COLO668 (cell line): ENCODE data around the gene MTAP.

Source experiments
- DNase-seq: peaks from one replicate; lab custom pipeline; 2025; ENCODE audit not compliant: unreplicated experiment; lab: John Stamatoyannopoulos, UW

The MTAP gene

DNA sequence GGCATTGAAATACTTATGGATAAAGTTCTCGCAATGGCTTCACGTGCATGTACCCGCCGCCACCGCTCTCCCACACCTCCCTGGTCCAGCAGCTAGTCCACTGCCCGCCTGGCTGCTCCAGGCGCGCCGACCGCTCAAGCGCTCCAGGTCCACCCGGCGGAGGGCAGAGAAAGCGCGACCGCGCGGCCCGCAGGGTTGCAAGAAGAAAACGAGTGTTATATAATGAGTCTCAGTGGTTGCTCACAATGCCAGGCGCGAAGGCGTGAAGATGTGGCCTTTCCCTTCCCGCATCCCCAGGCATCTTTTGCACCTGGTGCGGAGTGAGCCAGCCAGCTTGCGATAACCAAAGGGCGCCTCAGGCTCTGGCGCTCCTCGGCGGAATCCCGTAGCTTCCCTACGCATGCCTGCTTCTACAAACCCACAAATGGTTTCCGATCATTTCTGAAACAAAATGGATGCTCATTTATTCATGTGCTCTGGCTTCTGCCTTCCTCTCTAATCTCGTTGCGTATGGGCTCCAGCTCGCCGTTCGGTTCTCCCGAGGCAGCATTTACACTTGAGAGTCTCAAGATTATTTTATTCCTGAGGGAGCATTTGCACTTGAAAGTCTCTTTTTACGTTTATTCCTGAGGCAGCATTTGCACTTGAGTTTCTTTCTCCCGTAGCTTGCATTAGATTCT is 166.0 kb downstream of the MTAP start:
- DNase-seq, result no peak

DNA sequence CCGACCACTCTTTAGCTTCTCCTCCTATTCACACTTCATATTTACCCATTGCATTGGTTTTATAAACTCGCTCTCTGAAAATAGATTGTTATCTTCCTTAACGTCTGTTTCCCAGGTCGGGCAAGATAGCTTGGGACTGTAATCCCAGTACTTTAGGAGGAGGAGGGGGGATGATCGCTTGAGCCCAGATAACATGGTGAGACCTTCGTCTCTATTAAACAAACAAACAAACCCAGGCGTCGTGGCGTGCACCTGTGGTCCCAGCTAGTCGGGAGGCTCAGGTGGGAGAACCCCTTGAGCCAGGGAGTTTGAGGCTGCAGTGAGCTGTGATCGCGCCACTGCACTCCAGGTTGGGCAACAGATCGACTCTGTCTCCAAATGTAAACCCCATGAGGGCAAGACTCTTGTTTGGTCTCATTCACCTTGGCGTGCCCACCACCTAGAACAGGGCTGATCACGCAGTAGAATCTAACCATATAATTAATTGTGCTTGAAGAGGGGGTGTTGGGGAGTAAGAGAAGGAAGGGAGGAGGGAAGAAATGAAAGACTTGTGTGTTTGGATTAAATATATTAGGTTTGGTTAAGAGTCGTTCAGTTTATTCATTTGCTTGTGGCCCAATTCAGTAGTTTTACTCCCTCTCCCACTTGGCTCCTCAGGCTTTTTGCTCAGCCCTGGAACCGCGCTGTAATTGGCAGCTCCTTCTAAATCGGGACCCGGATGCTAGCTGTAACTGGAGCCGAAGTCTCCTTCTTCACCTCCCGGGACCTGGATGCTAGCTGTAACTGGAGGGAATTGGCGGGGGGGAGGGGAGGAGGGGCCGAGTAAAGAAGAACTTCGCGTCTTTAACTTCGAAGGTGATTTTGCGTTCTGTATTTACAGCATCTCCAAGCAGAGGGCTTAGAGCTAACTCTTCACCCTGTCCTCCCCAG is 166.8 kb downstream of the MTAP start:
- no peak for DNase-seq

DNA sequence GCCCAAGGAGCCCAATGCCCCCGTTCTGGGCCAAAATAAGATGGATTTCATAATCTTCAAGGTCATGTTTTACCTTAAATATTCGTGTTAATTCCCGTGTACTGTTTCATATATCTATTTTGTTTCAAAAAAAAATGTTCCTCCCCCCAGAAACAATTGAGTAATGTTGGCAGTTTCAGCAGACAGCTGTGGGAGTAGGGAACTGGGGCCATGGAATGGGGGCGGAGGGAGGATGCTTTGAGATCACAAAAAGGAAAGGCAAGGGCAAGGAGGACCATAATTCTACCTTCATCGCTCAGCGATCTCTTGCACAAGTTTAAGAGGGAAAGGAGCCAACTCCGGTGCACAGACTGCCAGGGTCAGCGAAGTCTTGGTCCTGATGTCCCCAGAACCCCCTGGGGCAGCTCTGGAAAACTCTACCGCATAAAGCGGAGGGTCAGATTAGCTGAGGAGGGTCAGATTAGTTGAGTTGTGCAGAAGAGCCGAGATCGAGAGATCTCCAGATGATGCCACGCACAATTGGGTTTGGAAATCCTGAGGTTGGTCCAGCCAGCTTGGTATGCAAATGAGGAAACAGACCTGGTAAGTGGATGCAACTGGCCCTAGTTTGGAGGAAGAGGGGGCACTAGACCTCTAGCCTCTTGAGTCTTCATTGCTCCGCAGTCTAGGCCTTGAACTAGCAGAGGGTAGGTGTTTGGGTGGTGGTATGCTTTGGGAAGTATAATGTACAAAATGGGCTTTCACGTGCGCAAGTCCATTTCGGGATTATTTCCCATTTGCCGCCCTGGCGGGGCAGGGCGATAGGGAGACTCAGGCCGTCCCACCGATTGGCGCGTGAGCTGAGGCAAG is 167.7 kb downstream of the MTAP start:
- DNase-seq, result no peak

DNA sequence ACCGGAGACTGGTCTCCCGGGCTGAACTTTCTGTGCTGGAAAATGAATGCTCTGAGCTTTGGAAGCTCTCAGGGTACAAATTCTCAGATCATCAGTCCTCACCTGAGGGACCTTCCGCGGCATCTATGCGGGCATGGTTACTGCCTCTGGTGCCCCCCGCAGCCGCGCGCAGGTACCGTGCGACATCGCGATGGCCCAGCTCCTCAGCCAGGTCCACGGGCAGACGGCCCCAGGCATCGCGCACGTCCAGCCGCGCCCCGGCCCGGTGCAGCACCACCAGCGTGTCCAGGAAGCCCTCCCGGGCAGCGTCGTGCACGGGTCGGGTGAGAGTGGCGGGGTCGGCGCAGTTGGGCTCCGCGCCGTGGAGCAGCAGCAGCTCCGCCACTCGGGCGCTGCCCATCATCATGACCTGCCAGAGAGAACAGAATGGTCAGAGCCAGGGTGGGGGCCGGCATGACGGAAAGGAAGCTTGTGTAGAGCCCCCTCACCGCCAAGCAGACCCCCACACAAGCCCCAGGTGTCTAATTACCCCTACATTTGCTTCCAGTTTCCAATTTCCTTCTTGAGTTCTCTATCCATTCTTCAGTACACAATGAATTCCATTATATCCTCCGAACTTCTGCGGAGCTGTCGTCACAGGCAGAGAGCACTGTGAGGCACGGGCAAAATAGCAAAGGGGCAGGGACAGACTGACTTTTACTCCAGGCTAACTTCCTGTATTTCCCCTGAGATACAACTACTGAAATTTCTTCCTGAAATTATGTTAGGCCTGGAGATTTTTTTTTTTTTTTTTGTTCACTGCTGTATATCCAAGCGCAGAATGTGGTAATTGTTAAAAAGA is 168.6 kb downstream of the MTAP start:
- DNase-seq, result no peak

DNA sequence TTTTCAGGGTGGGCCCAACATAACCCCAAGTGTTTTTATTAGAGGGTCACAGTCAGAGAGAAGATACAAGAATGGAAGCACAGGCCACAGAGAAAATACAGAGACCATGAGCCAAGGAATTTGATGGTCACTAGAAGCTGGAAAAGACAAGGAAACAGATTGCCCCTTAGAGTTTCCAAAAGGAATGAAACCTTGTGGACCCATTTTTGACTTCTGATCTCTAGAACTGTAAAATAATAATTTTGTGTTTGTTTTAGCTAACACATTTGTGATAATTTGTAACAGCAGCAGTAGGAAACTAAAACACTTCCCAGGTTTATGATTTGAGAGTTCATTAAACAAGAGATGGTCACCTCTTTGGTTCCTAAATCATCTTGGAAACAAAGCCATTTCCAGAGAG is 169.9 kb downstream of the MTAP start:
- DNase-seq, result no peak

DNA sequence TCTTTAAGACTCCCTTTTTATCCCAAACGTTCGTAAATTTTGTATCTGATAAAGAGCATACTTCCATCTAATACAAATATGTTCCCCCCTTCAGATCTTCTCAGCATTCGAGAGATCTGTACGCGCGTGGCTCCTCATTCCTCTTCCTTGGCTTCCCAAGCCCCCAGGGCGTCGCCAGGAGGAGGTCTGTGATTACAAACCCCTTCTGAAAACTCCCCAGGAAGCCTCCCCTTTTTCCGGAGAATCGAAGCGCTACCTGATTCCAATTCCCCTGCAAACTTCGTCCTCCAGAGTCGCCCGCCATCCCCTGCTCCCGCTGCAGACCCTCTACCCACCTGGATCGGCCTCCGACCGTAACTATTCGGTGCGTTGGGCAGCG is 171.9 kb downstream of the MTAP start:
- peak; percentile 44 for DNase-seq

DNA sequence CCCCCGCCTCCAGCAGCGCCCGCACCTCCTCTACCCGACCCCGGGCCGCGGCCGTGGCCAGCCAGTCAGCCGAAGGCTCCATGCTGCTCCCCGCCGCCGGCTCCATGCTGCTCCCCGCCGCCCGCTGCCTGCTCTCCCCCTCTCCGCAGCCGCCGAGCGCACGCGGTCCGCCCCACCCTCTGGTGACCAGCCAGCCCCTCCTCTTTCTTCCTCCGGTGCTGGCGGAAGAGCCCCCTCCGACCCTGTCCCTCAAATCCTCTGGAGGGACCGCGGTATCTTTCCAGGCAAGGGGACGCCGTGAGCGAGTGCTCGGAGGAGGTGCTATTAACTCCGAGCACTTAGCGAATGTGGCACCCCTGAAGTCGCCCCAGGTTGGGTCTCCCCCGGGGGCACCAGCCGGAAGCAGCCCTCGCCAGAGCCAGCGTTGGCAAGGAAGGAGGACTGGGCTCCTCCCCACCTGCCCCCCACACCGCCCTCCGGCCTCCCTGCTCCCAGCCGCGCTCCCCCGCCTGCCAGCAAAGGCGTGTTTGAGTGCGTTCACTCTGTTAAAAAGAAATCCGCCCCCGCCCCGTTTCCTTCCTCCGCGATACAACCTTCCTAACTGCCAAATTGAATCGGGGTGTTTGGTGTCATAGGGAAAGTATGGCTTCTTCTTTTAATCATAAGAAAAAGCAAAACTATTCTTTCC is 172.4 kb downstream of the MTAP start:
- peak; percentile 77 for DNase-seq

DNA sequence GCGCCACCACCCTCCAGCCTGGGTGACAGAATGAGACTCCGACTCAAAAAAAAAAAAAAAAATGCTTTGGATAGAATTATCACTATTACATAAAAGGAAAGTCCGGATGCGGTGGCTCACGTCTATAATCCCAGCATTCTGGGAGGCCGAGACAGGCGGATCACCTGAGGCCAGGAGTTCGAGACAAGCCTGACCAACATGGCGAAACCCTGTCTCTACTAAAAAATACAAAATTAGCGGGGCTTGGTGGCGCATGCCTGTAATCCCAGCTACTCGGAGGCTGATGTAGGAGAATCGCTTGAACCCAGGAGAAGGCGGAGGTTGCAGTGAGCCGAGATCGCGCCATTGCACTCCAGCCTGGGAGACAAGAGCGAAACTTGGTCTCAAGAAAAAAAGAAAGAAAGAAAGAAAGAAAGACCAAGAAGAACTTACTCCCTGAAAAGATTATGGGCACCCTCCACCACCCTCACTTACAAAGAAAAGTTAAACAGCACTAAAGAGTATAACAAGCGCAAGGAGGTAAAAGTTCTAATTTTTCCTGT is 174.0 kb downstream of the MTAP start:
- DNase-seq, result no peak

DNA sequence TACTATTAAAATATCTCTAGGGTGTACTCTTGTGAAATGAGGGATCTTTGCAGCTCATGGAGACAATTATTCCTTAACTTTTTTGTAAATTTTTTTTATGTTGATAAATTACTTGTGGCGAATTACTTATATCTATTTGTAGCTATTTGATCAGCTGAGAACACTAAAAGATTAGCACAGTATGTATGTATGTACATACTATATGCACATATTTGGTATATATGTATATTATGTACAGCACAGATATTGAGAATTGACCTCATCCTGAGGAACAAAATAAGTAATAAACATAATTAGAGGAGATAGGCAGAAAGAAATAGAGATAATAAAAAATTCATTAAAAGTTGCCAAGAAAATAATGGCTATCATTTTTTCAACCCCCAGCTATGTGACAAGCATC is 180.0 kb downstream of the MTAP start:
- no peak for DNase-seq

DNA sequence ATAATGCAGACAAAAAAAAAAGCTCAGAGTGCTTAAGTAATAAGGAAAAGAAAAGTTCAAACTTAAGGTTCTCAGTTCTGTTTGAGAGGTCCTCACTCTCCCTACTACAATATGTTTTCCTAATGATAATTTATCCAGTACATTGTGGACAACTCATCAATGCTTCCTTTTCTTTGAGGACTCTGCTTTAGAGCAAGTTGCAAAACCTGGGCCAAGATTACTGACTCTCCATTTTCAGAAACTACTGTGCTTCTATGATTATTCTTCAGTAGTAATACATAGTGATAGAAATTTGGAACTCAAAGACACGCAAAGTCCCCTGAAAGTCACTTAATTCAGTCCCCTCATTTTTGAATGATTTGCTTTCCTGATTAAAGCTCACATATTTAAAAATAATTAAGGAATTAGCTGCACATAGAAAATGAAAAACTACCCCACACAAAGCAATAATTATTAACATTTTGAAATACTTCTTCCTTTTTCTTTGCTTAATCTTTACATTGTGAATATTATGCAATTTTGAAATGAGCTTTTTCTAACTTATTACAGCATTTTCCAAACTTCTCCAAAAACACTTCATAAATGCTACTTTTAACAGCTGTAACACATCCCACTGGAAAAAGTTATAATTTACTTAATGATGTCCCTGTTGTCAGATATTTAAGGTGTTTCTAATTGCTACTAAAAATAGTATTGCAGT is 180.6 kb downstream of the MTAP start:
- no peak for DNase-seq

DNA sequence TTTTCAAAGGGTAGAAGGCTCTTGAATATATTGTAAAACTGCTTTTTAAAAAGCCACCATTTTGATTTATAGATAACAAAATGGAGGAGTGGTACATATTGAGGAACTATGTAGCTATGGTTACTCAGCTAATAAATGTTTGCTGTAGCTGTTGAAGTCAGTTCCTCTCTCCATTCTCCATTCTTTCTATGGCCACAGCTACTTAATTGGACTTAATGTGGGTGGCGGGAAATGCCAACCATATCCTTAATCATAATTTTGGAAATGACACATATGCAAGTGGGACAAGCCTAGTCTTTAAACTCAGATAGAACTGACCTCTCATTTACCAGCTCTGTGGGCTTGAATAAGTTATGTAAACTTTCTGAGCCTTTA is 181.1 kb downstream of the MTAP start:
- DNase-seq, result no peak

DNA sequence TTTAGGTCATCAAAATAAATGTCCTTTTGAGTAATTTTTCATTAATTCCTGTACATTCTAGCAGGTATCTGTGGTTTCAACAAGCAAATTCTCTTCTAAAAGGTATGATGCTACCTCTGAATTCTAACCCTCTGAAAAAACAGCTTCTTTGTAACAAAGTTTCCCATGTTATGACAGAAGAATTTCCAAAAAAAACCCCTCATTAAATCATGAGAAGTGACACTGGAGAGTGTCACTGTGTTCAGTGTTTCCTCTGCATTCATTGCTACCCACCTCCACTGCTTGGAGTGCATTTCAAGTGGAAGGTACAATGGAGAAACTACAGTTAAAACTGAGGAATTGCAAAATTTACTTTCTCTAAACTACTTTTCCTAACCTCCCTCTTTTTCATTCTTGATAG is 181.7 kb downstream of the MTAP start:
- no peak for DNase-seq

DNA sequence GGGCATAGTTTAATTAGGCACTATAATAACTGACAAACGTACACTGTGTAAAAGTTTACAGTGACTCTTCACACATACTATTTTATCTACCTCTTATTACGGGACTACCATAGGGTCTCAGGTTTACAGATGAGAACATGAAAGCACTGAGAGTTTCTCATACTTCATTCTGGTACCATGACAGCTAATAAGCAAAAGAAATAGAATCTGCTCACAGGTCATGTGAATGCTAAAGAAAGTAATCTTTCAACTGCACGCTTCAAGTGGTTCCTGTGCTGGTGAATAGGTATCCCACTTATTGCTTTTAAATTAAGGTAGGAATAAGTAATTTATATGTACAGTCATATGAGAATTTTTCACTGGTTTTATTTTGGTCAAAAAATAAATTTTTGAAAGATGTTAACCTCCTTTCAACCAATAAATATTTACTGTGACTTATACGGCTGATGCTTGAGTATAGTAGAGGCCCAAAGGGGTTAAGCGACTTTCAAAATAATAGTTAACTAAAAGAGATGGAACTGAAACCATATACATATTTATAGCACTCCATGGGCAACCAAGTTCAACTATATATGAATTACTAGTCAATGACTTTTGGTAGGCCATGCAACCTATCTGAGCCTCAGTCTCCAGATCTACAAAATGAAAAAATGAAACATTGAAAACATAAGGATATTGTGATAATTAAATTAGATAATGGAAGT is 183.7 kb downstream of the MTAP start:
- no peak for DNase-seq
